ENCODE results near the gene DUSP16.

DUSP16 gene

DNA sequence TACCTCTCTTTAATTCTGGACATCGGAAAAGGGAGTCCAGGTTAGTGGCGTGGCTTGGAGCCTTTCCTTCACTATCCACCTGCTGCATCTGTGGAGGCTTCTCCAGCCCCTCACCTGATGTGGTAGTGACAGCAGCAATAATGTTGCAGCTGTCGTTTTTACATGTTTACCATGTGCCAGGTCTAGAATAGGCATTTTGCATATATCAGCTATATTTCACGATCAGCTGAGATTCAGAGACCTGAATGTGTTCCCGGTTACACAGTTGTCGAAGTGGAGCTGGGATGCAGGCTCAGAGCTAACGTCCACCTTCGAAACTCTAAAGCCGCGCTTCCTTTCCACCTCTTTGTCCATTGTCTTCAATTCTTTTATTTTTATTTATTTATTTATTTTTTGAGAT is 114.8 kb downstream of the DUSP16 start:
- DNase-seq (ENCODE audit: low spot score): no peak
- H3K27ac ChIP-seq: no peak overlapping the region
- no peak overlapping the region for H3K4me3 ChIP-seq
- TF ChIP-seq, protein P1, sequence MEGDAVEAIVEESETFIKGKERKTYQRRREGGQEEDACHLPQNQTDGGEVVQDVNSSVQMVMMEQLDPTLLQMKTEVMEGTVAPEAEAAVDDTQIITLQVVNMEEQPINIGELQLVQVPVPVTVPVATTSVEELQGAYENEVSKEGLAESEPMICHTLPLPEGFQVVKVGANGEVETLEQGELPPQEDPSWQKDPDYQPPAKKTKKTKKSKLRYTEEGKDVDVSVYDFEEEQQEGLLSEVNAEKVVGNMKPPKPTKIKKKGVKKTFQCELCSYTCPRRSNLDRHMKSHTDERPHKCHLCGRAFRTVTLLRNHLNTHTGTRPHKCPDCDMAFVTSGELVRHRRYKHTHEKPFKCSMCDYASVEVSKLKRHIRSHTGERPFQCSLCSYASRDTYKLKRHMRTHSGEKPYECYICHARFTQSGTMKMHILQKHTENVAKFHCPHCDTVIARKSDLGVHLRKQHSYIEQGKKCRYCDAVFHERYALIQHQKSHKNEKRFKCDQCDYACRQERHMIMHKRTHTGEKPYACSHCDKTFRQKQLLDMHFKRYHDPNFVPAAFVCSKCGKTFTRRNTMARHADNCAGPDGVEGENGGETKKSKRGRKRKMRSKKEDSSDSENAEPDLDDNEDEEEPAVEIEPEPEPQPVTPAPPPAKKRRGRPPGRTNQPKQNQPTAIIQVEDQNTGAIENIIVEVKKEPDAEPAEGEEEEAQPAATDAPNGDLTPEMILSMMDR (IDR thresholded peaks at IDR 0.05): no peak

- no peak for DNase-seq (ENCODE audit: low spot score)
- TF ChIP-seq, protein P1 (IDR thresholded peaks at IDR 0.05): no peak
- Histone ChIP-seq H3K27ac (no peak overlapping the region), H3K4me3 (no peak overlapping the region)
Observed at GRCh38 chr12:12447236-12447635, 115.4 kb downstream of the DUSP16 start.

GRCh38 chr12:12446786-12447185 is 115.9 kb downstream of the DUSP16 start:
- no peak overlapping the region for H3K4me3 ChIP-seq
- TF ChIP-seq, protein P1 (IDR thresholded peaks at IDR 0.05): no peak
- H3K27ac ChIP-seq: no peak overlapping the region
- no peak for DNase-seq (ENCODE audit: low spot score)

DNA sequence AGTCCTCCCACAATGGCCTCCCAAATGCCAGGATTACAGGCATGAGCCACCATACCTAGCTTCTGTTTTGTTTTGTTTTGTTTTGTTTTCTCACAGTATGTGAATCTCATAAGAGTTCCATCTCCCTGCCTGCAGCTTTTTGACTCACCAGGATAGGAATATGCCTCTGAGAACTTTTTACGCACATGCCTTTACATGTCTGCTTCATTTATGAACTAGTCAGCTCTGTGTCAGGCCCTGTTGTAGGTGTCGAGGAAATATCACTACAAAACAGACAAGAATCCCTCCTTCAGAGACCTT is 116.8 kb downstream of the DUSP16 start:
- Histone ChIP-seq H3K27ac (no peak overlapping the region), H3K4me3 (no peak overlapping the region)
- no peak for DNase-seq (ENCODE audit: low spot score)
- TF ChIP-seq, protein P1 (IDR thresholded peaks at IDR 0.05): no peak

GRCh38 chr12:12445165-12445881 is 117.3 kb downstream of the DUSP16 start:
- Histone ChIP-seq H3K27ac (no peak overlapping the region), H3K4me3 (no peak overlapping the region)
- TF ChIP-seq, protein P1 (IDR thresholded peaks at IDR 0.05): no peak
- no peak for DNase-seq (ENCODE audit: low spot score)

- peak overlapping the region; percentile 11 for H3K4me3 ChIP-seq
- TF ChIP-seq, protein P1 (IDR thresholded peaks at IDR 0.05): no peak
- peak; percentile 78 for DNase-seq (ENCODE audit: low spot score)
- peak overlapping the region; percentile 58 to 80 for H3K27ac ChIP-seq
Observed at GRCh38 chr12:12443431-12443878, 119.2 kb downstream of the DUSP16 start.

DNA sequence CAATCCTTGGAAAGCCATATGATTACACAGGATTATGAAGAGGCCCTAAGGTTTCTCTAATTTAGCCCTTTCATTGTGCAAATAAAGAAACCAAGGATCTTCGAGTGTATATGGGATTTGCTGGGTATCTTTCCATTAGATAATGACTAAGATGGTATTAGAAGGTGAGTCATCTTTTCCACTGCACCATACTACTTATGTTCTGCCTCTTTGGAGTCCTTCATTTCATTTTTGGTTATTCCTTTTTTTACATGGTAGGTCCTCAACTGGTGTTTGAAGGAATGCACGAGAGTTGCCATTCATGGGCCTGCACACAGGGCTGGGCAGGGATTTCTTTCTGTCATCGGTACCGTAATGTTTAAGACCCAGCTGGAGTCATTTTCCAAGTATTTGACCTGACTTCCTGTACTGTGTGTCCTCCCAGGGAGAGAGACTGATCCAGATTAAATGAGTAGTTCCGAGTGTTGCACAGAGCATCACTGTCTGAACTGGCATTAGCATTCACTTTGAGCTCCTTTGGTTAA is 120.1 kb downstream of the DUSP16 start:
- peak overlapping the region; percentile 5 for H3K4me3 ChIP-seq
- no peak for DNase-seq (ENCODE audit: low spot score)
- TF ChIP-seq, protein P1 (IDR thresholded peaks at IDR 0.05): no peak
- H3K27ac ChIP-seq: peak overlapping the region; percentile 58 to 80
